B cell (primary cell): ENCODE results near the gene SP7.
"Not testable (repeated sequence)": the region's sequence is repeated elsewhere in the genome, so short reads cannot be mapped to it uniquely, and the experiment has no call there.

Experiments used
- EZH2 ChIP-seq: IDR thresholded peaks from 2 replicates; pipeline ENCODE4 v1.6.1; 2012; ENCODE audit warnings: borderline replicate concordance, low read depth, mild to moderate bottlenecking, moderate library complexity, low read length; ENCODE audit not compliant: insufficient read depth, poor library complexity, severe bottlenecking
- TF ChIP-seq, protein P1 (sequence below): fragments of 200-600 bp; IDR thresholded peaks from one replicate; pipeline ENCODE4 v1.8.0; 2022; ENCODE audit warnings: antibody characterized with exemption, mild to moderate bottlenecking

DNA sequence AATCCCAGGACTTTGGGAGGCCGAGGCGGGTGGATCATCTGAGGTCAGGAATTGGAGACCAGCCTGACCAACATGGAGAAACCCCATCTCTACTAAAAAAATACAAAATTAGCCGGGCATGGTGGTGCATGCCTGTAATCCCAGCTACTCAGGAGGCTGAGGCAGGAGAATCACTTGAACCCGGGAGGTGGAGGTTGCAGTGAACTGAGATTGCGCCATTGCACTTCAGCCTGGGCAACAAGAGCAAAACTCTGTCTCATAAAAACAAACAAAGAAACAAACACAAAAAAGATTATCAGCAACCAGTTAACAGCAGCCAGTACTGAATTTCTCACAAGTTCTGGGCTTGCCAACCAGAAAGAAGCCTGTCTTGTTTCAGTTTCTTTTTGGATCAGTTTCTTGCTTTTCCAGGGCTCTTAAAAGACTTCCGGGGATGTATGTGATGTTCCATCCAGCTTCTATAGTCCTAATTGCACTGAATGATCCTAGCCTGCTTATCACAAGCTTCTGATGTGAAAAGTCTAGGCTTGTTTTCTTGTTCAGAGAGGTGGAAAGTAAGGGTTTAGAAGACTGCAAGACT lies 37.5 kb upstream of the SP7 start:
- TF ChIP-seq, protein P1, sequence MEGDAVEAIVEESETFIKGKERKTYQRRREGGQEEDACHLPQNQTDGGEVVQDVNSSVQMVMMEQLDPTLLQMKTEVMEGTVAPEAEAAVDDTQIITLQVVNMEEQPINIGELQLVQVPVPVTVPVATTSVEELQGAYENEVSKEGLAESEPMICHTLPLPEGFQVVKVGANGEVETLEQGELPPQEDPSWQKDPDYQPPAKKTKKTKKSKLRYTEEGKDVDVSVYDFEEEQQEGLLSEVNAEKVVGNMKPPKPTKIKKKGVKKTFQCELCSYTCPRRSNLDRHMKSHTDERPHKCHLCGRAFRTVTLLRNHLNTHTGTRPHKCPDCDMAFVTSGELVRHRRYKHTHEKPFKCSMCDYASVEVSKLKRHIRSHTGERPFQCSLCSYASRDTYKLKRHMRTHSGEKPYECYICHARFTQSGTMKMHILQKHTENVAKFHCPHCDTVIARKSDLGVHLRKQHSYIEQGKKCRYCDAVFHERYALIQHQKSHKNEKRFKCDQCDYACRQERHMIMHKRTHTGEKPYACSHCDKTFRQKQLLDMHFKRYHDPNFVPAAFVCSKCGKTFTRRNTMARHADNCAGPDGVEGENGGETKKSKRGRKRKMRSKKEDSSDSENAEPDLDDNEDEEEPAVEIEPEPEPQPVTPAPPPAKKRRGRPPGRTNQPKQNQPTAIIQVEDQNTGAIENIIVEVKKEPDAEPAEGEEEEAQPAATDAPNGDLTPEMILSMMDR = not testable (repeated sequence)
- not testable (repeated sequence) for TF ChIP-seq EZH2
